Activated gamma-delta T cell treated with Interleukin-2 at 50 U/mL for 16 hours (primary cell): ENCODE data around the gene SERTAD3.
"Not testable (repeated sequence)": the region's sequence is repeated elsewhere in the genome, so short reads cannot be mapped to it uniquely, and the experiment has no call there.

Source experiments
- DNase-seq: peaks from one replicate; pipeline ENCODE4 v3.0.0-alpha.2; 2020

Gene SERTAD3, protein sequence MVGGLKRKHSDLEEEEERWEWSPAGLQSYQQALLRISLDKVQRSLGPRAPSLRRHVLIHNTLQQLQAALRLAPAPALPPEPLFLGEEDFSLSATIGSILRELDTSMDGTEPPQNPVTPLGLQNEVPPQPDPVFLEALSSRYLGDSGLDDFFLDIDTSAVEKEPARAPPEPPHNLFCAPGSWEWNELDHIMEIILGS

DNA sequence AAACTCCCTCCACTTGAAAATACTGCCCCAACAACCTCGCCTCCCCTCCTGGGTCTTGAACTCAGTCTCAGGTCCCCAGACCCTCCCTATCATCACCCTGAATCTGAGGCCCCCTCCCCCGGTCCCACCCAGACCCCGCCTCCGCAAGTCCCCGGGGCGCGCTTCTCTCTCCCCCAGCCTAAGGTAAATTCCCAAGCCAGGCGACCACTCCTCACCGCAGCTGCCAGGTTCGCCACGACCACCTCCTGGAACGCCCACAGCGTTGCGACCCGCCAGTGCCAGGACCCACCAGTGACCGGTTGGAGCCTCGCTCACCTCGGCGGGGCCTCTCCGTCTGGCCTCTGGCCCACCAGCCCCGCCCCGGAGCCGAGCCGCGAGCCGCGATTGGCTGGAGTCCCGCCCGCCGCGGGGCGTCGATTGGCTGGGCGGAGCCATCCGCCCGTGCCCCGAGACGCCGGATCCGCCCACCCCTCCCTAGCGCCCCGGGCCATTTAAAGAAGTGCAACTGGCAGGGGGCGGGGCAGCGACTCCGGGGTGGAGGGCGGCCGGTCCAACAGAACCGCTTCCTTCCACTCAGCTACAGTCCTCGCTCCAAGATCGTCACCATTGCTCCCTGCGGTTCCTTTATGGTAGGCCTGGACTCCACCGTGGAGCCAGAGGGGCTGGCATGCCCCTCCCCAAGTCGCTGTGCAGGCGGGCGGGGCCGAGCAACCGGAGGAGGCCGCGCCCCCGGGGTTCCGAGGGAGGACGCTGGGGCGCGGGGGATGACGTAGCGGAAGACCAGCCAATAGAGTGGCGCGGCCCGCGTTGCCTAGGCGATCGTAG is at the start of gene SERTAD3:
Gene SERTAD3, minus strand, starts transcription at position 336 of the 825 bp plus-strand sequence. CDS start 2,255 bp downstream, outside the sequence.
- peak; percentile 97 for DNase-seq

DNA sequence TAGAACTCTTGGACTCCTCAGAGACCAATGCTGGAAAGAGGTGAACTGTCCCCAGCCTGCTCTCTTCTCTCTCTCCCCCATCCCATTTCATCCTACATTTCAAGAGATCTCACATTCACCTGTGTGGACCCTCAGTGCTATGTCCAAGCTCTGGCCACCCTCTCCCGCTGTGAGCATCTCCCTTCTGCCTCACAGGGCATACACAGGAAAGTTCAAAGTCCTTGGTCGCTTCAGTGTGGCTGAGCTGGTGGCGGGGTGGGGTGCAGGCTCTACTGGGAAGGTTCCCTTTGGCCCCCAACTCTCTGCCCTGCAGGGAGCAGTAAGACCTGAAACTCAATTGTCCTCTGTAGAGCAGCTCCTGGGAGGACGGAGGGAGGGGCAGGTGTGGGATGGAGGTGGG is 49.6 kb upstream of the SERTAD3 start:
- no peak for DNase-seq

DNA sequence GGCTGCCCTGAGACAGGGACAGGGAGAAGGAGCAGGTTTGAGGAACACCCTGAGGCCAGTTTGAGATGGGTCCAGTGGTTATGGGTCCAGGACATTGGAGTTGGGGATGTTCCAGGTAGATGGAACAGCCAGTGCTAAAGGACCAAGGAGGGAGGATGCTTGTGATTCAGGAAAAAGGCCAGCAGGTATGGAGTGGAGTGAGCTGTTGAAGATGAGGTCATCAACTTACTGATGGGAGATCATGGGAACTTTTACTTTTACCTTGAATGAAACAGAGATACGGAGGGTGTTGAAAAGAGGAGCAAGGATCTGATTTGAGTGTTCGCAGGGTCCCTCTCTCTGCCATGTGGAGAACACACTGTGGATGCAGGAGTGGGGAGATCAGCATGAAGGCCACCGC is 48.1 kb upstream of the SERTAD3 start:
- DNase-seq = no peak

DNA sequence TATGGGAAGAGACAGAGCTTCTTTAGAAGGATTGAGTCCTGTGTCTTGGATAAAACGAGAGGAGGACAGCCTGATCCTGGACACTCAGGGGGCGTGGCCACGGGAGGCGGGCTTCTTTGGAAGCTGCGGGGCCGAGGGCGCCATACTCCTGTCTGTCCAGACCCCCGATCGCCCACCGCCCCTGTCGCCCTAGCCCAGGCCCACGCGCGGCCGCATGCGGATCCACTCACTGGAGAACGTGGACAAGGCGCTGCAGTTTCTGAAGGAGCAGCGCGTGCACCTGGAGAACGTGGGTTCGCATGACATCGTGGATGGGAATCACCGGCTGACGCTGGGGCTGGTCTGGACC is 45.7 kb upstream of the SERTAD3 start:
- no peak for DNase-seq

DNA sequence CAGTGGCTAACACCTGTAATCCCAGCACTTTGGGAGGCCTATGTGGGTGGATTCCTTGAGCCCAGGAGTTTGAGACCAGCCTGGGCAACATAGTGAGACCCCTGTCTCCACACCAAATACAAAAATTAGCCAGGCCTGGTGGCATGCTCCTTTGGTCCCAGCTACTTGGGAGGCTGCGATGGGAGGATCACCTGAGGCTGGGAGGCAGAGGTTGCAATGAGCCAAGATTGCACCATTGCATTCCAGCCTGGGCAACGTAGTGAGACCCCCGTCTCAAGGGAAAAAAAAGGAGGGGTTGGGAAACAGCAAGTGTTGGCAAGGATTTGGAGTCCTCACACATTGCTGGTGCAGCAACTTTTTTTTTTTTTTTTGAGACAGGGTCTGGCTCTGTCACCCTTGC is 41.9 kb upstream of the SERTAD3 start:
- DNase-seq = no peak

DNA sequence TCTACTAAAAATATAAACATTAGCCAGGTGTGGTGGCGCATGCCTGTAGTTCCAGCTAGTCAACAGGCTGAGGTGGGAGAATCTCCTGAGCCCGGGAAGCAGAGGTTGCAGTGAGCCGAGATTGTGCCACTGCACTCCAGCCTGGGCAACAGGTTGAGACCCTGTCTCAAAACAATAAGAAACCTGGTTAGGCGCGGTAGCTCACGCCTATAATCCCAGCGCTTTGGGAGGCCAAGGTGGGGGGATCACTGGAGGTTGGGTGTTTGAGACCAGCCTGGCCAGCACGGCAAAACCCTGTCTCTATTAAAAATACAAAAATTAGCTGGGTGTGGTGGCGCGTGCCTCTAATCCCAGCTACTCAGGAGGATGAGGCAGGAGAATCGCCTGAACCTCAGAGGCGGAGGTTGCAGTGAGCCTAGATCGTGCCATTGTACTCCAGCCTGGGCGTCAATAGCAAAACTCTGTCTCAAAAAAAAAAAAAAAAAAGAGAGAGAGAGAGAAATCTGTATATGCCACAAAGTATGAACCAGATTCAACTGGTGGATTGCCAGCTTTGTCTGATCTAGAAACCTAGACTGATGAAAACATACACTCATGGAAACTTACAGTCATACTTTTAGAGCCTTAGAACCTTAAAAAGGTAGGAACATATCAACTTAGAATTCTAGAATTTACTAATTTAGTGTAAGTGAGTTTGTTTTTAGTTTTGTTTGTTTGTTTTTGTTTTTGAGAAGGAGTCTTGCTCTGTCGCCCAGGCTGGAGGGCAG is 31.9 kb upstream of the SERTAD3 start:
- not testable (repeated sequence) for DNase-seq

DNA sequence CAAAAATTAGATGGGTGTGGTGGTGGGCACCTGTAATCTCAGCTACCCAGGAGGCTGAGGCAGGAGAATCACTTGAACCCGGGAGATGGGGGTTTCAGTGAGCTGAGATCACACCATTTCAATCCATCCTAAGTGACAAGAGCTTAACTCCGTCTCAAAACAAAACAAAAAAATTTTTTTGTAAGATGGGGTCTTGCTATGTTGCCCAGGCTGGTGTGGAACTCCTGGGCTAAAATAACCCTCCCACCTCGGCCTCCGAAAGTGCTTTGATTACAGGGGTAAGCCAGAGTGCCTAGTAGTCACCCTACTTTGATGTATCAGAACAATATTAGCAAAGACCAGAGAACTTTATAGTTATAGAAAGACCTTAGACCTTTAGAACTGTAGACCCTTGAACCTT is 30.6 kb upstream of the SERTAD3 start:
- no peak for DNase-seq

DNA sequence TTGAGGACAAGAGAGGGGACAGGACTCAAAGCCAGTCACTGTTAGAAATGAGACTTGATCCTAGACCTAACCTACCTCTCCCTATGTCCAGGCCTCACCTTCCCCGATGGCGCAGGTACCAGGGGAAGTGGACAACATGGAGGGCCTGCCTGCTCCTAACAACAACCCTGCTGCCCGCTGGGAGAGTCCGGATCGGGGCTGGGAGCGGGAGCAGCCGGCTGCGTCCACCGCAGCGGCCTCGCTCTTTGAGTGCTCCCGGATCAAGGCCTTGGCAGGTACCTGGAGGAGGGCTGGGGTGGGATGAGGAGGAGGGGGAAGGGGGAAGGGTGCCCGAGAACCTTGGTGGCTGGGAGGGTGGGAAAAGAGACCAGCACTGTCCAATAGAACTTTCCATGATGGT is 28.4 kb upstream of the SERTAD3 start:
- DNase-seq = no peak

DNA sequence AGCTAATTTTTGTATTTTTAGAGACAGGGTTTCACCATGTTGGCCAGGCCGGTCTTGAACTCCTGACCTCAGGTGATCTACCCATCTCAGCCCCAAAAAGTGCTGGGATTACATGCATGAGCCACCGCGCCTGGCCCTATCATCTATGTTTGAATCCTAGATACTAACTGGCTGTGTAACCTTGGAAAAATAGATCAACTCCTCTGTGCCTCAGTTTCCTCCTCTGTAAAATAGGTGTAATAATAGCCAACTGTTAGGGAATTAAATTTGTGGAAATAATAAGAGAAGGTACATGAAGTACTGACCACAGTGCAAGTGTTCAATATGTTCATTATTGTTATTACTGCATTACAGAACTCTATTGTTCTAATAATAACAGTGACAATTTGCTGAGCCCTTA is 27.0 kb upstream of the SERTAD3 start:
- no peak for DNase-seq

DNA sequence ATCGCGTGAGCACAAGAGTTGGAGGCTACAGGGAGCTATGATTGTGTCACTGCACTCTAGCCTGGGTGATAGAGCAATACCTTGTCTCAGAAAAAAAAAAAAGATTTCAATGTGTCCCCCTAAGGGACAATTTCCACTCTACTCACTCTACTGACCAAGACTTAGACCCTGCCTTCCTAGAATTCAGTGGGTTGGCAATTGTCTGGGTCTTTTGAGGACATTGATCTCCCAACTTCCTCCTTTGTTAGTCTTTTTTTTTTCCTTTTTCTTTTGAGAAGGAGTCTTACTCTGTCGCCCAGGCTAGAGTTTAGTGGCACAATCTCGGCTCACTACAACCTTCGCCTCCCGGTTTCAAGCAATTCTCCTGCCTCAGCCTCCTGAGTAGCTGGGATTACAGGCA is 24.9 kb upstream of the SERTAD3 start:
- DNase-seq = no peak

DNA sequence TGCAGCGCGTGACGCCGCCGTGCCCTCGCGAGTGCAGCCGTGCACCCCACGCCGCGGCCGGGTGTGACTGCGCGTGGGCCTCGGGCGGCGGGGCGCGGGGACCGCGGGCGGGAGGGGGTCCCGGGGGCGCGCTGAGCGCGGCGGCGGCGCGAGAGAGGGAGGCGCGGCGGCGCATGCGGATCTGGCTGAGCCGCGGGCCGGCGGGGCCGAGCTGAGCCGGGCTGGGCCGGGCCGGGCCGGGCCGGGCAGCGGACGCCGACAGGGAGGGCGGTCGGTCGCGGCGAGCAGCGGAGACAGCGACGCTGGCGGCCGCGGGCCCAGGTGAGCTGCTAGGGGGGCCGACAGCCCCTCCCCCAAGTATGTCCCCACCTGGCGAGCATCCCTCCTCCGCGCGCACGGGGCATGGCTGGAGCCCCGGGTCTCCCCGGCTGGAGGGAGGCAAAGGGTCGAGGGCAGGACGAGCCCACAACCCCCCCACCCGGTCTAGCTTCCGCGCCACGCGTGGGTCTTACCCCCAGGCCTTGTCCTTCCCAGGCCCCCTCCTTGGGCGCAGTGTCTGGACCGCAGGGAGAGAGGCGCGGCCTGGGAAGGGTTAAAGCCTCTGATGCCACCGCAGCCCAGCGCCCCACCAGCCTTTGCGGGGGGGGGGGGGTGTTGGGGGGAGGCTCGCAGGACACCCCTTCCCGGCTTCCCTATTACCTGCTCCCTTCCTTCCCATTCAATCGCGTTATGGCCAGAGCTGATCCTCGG is 23.0 kb upstream of the SERTAD3 start, which contains the start of gene SPTBN4:
Gene SPTBN4, plus strand, starts transcription at position 17 of the 750 bp plus-strand sequence. CDS start 5,621 bp downstream, outside the sequence.
- DNase-seq = no peak

DNA sequence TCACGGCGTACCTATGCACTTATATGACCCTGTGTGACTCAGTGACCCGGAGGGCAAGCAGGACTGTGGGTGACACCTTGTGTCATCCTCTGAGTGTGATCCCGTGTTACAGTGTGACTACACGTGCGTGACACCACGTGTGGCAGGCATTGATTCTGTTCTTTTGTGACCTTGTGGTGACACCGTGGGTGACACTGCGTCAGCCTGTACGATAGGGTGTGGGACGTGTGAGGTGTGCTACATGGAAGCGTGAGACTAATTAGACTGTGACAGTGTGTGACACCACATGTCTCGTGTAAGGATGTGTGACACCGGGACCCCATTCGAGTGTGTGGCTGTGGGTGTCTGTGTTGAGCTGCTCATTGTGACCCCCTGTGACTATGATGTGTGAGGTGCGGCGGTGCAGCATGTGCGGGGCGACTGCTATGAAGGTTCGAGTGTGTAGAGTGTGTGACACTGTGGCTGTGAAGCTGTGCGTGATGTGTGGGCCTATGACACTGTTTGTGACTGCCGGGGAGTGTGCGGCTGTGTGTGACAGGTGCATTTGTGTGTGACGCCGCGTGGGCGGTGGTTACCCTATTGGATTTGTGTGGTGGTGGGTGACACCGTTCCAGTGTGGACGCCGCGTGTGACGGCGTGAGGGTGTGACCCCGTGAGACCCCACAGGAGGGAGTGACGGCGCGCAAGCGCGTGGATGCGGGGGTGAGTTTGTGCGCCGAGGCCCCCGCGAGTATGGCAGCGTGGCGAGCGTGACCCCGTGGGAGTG is 22.3 kb upstream of the SERTAD3 start:
- DNase-seq = peak; percentile 69

DNA sequence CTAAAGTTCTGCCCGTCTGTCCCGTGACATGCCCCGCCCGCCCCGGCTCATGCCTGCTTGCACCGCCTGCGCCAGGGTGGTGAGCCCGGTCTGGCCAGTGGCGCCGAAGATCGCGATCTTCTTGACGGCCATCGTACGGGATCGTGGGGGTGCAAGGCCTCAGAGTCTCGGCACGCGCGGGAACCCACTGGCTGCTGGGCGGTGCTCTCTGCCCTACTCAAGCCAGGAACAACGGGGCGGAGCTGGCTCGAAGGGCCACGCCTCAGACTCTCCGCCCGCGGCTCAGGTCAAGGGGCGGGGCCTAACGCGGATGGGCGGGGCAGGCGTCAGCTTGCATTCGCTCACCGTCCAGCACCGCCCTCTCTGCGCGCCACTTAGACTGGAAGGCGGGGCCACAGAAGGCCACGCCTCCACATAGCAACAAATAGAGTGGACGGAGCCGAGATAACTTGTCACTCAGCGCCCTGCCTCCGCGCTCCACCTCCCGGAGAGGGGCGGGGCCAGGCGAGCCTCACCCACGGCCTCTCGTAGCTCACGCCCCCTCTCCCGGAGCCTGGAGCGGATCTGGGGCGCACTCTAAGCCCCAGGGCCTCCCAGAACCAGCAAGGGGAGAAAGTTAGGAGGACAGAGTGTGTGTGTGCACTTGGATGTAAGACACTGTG is 21.6 kb upstream of the SERTAD3 start, which contains the start of gene BLVRB:
Gene BLVRB, minus strand, starts transcription at position 189 of the 662 bp plus-strand sequence. Its CDS starts 57 bp downstream, at position 132.
- peak; percentile 99 for DNase-seq

DNA sequence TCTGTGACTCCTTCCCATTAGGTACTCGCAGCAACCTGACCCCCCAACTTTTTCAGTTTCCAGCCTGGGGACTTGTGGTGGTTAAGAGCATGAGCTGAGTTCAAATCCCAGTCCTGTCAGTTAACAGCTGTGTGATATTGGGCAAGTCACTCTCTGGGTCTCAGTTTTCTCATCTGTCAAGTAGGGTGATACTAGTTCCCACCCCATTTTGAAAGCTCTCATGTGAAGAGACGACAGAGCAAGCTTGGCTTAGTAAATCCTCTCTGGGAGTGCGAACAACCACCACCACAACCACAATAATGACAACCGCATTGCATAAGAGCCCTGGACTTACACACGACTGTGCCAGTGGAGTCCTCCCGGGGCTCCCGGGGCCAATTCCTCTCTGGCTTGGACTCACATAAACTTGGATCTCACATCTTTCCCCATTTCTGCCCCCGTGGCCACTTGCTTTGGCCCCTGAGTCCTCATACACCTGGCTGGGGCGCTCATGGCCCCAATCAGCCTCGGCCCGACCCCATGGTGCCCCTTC is 21.0 kb upstream of the SERTAD3 start:
- DNase-seq = peak; percentile 15

DNA sequence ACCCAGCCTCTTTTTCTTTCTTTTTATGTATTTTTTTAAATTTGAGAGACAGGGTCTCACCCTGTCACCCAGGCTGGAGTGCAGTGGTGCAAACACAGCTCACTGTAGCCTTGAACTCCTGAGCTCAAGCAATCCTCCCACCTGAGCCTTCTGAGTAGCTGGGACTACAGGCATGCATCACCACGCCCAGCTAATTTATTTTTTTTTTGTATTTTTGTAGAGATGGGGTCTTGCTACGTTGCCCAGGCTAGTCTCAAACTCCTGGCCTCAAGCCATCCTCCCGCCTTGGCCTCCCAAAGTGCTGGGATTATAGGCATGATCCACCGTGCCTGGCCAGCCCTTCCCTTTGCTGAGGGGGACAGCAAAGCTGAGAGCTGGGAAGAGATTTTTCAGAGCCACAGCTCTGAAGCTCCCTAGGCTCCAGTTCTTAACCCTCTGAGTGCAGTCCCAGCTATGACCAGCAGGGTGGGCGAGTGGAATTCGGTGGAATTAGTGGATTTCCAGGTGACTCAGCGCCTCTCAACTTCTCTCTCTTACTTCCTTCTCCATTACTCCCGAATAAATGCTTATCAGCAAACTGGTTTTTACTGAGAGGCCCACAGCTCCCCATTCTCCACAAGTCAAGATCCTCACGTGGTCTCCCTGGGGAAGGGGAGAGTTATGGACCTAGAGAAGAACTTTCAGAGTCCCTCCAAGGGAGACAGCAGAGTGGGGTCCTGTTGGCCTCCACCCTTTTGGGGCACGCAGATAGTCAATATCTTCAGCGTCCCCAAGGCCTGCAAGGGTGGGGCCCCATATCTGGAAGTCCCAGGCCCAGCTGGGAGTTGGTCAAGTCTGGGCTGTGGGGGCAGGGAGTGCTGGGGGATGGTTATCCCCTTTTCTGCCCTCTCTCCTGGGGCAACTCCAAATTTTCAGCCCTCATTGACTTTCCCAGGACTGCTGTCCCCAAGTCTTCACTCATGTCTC is 20.2 kb upstream of the SERTAD3 start:
- peak; percentile 61 for DNase-seq

DNA sequence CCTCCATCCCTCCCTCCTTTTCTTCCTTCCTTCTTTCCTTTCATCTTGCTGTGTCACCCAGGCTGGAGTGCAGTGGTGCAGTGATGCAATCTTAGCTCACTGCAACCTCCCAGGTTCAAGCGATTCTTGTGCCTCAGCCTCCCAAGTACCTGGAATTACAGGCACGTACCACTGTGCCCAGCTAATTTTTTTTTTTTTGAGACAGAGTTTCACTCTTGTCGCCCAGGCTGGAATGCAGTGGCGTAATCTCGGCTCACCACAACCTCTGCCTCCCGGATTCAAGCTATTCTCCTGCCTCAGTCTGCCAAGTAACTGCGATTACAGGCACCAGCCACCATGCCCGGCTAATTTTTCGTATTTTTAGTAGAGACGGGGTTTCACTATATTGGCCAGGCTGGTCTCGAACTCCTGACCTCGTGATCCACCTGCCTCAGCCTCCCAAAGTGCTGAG is 19.5 kb upstream of the SERTAD3 start:
- DNase-seq = not testable (repeated sequence)

DNA sequence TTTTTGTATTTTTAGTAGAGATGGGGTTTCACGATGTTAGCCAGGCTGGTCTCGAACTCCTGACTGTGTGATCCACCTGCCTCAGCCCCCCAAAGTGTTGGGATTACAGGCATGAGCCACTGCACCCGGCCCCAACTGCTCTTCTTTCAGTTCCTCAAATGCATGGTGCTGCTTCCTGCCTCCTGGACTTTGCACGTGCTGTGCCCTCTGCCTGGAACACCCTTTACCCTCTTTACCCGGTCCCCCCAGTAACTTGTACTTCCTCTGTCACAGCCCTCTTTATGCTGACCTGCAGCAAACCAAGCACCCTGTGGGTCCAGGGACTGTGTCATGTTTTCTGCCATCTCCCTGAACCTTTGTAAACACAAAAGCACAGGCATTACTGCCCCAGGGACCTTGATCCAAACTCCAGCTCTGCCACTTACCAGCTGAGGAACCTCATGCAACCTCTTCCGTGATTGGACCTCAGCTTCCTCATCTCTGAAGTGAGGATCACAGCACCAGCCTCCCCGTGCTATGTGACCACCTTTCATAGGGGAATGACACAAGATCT is 17.6 kb upstream of the SERTAD3 start:
- DNase-seq = no peak

DNA sequence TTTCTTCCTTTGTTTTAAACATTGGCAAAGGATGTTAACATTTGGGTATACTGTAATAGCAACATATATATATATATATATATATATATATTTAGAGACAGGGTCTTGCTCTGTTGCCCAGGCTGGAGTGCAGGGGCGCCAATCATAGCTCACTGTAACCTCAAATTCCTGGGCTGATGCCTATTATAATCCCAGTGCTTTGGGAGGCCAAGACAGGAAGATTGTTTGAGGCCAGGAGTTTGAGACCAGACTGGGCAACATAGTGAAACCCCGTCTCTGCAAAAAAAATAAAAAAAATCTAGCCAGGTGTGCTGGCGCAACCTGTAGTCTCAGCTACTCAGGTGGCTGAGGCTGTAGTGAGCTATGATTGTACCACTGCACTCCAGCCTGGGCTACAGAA is 16.1 kb upstream of the SERTAD3 start:
- no peak for DNase-seq

DNA sequence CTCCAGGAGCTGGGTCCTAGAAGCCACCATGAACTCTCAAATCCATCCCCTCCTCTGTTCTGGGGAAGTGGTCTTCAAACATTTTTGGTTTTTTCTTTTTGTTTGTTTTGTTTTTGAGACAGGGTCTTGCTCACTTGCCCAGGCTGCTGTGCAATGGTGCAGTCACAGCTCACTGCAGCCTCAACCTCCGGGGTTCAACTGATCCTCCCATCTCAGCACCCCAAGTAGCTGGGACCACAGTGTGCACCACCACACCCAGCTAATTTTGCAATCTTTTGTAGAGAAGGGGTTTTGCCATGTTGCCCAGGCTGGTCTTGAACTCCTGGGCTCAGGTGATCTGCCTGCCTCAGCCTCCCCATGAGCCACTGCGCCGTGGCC is 14.5 kb upstream of the SERTAD3 start:
- DNase-seq = no peak
